Adrenal gland (tissue), 5 donors: ENCODE measurements around the gene SCN1B.

Experiments used
- POLR2A ChIP-seq, 2 donors: fragments of 450-650 bp; IDR thresholded peaks; one replicate each; pipeline ENCODE4 v1.6.1; 2017; ENCODE audit warnings: antibody characterized with exemption in 2 of 2, mild to moderate bottlenecking in 2 of 2, moderate library complexity in 1 of 2
- TF ChIP-seq, protein P1 (sequence below), 6 experiments: fragments of 450-650 bp in 4 of 6; fragments of 200-600 bp in 2 of 6; sonication (generic) in 1 of 6; IDR thresholded peaks; 1 replicate in 5 of 6; 2 replicates in 1 of 6; pipeline versions ENCODE4 v1.5.1 to v1.8.0; 2016 to 2021; ENCODE audit warnings: antibody characterized with exemption in 6 of 6, mild to moderate bottlenecking in 2 of 6, moderate library complexity in 1 of 6
- donor health status: DM: no; HTN: no; CAD: no.

DNA sequence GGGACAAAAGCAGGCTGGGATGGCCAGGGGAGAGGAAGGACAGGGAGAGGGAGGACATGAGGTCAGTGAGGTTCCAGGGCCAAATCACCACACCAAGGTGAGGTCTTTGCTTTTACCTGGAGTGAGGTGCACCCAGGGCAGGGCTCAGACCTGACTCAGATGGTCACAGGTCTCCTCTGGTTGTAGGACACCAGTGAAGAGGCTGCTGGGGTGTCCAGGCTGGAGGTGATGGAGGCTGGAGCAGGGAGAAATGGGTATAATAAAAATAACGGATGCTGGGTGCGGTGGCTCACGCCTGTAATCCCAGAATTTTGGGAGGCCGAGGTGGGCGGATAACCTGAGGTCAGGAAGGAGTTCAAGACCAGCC lies 23.3 kb upstream of the SCN1B start:
- TF ChIP-seq, protein P1, sequence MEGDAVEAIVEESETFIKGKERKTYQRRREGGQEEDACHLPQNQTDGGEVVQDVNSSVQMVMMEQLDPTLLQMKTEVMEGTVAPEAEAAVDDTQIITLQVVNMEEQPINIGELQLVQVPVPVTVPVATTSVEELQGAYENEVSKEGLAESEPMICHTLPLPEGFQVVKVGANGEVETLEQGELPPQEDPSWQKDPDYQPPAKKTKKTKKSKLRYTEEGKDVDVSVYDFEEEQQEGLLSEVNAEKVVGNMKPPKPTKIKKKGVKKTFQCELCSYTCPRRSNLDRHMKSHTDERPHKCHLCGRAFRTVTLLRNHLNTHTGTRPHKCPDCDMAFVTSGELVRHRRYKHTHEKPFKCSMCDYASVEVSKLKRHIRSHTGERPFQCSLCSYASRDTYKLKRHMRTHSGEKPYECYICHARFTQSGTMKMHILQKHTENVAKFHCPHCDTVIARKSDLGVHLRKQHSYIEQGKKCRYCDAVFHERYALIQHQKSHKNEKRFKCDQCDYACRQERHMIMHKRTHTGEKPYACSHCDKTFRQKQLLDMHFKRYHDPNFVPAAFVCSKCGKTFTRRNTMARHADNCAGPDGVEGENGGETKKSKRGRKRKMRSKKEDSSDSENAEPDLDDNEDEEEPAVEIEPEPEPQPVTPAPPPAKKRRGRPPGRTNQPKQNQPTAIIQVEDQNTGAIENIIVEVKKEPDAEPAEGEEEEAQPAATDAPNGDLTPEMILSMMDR (IDR thresholded peaks at IDR 0.05): no peak
- TF ChIP-seq POLR2A (IDR thresholded peaks at IDR 0.05): no peak
